GM21619 (cell line): ENCODE results near the gene SLC6A3.
"Not testable (repeated sequence)": the region's sequence is repeated elsewhere in the genome, so short reads cannot be mapped to it uniquely, and the experiment has no call there.

Experiments used
- ATAC-seq: cut with Tn5 transposase; IDR thresholded peaks from one replicate; pipeline ENCODE4 v1.9.1; 2021; ENCODE audit not compliant: unreplicated experiment

The SLC6A3 gene

GRCh38 chr5:1375871-1376810 is 69.1 kb downstream of the SLC6A3 start:
- no peak for ATAC-seq

DNA sequence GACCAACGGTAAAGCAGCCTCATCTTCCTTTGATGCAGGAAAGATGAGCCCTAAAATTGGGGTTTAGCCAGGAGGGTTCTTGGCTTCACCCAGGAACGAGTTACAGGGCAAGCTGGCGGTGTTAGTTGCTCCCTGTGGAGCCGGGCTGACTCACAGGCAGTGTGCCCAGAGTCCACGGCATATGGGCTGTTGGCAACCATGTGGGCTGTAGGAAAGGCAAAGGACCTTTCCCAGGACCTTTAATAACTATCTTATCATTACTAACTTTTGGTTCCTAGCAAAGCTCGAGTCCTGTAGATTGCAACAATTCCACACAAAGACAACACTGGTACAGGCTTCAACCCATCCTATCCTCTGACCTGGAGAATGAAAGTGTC is 70.6 kb downstream of the SLC6A3 start:
- no peak for ATAC-seq

DNA sequence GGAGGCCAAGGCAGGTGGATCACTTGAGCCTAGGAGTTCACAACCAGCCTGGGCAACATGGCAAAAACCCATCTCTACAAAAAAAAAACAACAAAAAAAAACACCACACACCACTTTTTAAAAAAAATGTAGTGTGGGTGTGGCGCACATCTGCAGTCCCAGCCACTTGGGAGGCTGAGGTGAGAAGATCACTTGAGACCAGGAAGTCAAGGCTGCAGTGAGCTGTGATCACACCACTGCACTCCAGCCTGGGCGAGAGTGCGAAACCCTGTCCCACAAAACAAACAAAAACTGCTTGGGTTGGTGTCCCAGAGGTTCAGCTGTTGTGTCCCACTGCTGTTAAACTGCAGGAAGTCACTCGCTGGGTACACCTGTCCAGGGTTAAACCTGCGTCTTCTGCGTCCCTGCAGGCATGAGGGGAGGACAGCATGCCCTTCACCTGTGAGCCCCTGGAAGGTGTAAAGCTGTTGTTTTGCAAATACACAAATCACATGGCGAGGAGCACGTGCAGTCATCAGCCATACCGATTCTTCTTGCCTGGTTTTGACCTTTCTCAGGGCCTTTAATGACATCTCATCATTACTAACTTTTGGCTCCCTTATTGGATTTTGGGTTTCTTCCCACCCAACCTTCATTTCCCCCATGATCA is 71.1 kb downstream of the SLC6A3 start:
- ATAC-seq, result no peak

GRCh38 chr5:1371972-1372342 is 73.3 kb downstream of the SLC6A3 start:
- ATAC-seq, result not testable (repeated sequence)

GRCh38 chr5:1371218-1371971 is 73.8 kb downstream of the SLC6A3 start:
- no peak for ATAC-seq

GRCh38 chr5:1370006-1370405 is 75.2 kb downstream of the SLC6A3 start:
- no peak for ATAC-seq

DNA sequence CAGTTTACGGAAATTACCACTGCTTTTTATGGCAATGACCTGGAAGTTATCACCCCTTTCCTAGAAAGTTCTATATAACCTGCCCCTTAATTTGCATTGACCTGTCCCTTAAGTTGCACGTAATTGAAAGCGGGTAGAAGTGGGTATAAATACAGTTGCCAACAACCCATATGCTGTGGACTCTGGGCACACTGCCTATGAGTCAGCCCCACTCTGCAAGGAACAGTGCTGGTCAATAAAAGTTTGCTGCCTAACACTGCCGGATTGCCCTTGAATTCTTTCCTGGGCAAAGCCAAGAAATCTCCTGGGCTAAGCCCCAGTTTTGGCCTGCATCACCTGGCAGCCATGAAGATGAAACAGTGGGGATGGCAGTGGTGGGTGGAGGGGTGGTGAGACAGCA is 76.5 kb downstream of the SLC6A3 start:
- no peak for ATAC-seq

- no peak for ATAC-seq
Measured at GRCh38 chr5:1368236-1368635, 77.0 kb downstream of the SLC6A3 start.

GRCh38 chr5:1367149-1367548 is 78.1 kb downstream of the SLC6A3 start:
- ATAC-seq, result no peak

- ATAC-seq, result no peak
Measured at GRCh38 chr5:1366514-1366913, 78.7 kb downstream of the SLC6A3 start.

DNA sequence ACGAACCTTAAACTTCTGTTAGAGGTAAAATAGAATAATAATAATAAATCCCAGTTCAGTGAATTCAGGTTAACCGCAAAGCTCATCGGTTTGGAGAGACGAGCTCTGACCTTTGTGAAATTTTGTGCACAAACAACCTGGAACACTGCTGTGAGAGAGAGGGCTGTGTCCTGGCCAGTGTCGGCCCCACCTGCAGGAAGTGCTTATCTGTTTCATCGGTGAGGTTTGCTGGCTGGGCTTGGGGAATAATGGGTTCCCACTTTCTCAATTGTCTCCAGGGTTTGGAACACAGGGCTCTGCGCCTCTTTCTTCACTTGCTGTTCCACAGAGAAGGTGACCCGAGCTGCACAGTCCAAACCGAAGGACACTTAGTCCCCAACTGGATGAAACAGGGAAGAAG is 81.0 kb downstream of the SLC6A3 start:
- ATAC-seq, result no peak

GRCh38 chr5:1363581-1363980 is 81.7 kb downstream of the SLC6A3 start:
- no peak for ATAC-seq

DNA sequence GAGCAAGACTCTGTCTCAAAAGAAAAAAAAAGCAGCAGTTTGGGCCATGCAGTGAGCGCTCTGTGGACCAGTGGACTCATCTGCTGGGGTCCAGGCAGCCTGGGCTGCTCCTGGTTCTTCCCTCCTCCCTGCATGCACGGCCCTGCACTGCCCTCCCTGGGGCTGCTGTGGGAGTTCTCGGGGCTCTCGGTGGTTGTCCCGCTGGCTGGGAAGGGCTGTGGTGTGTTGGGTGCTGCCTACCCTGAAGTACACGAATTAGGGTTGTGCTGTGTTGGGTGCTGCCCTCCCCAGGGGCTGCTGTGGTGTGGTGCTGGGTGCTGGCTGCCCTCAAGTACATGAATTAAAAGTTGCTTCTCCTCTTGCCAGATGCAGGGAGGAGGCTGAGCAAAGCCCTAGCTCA is 82.1 kb downstream of the SLC6A3 start:
- ATAC-seq, result no peak

DNA sequence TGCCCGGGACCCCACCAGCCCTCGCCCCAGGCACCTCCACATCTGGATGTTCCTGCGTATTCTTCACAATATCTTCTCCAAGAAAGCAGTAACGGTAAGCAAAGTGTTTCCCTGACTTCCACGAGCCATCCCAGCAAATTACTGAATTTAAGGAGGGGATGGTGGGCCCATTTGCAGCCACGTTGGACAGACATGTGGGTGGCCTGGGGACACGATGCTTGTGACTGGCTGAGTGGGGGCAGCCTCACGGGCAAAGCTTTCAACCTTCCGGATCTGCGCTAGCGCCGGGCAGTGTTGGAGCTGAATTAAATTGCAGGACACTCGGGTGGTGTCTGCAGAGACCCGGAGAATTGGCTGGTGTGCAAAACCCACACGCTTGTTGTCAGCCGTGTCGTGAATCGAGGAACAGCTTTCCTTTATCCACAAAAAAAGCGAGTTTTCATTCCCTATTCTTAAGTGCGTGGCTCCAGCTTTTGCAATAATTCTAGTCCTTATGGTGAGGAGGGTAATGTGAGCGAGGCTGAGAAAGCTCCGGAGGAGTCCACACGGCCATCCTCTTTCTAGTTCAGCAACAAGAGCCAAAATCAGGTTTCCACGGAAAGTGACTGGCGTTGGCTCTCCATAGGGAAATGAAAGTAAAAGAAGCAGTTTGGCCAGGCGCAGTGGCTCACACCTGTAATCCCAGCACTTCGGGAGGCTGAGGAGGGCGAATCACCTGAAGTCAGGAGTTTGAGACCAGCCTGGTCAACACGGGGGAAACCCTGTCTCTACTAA is 82.8 kb downstream of the SLC6A3 start:
- ATAC-seq, result no peak

DNA sequence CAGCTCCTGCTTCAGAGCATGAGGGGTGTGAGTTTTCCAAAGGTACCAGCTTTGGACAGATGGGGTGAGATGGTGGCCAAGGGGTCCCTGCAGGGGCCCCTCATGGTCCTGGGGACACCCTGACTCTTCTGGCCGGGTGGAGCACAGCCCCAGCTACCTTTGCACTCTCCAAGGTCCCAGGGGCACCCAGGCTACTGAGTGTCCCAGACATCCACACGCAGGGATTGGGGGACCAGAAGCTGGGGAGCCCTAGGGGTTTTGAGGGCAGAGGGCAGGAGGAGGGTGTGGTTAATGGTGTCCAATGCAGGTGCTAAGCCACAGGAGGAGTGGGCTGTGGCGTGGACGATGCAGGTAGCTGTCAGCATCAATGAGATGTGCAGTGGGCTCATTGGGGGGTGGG is 84.4 kb downstream of the SLC6A3 start:
- ATAC-seq, result no peak

DNA sequence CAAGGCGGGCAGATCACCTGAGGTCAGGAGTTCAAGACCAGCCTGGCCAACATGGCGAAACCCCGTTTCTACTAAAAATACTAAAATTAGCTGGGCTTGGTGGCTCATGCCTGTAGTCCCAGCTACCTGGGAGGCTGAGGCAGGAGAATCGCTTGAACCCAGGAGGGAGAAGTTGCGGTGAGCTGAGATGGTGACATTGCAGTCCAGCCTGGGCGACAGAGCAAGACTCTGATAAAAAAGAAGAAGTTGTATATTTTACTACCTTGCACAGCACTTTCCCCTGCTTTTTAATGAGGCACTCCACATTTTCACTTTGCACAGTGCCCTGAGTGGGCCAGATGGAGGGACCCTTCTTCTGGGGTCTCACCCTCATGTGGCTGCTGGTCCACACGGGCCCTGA is 84.9 kb downstream of the SLC6A3 start:
- not testable (repeated sequence) for ATAC-seq

DNA sequence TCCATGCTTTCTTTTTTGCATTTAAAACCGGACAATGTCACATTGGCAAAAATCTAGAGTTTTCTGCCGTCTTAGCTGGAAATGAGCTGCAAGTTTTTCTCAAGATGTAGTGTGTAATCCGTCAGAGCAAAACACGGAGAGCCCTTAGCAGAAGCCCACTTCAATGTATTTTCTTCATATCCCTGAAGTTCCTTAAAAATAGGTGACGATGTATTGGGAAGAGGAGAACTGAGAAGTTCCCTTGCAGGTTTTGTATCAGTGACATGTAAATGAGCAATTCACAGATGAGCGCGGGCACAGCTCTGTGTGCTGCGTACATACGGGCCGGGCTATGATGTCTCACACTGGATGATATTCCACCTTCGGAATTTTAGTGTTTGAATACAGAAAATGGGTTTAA is 85.5 kb downstream of the SLC6A3 start:
- ATAC-seq, result no peak

DNA sequence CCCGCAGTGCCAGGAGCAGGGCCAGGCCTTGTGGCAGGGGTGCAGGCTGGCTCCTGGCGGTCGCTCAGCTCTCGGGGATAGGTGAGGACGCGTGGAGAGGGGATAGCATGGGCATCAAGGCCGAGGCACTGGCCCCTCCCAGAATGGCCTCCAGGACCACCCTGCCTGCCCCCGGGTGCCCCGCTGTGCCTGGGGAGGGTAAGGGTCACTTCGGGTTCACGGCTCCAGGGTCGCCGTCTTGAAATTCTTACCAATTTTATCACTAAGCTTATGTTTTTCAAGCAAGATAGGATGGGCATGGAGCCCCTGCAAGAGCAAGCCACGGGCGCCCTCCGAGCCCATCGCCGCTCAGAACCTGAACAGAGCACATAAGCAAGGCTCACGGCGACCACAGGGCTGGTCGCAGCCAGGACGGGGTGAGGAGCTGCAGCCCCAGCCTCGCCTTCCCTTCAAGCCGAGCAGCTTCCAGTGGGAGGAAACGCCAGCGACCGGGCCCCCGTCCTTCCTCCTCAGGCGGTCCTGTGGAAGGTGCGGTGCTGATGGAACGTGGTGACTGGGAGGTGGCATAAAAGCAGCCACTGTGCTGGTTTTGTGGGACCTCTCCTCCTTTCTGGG is 86.1 kb downstream of the SLC6A3 start:
- no peak for ATAC-seq

DNA sequence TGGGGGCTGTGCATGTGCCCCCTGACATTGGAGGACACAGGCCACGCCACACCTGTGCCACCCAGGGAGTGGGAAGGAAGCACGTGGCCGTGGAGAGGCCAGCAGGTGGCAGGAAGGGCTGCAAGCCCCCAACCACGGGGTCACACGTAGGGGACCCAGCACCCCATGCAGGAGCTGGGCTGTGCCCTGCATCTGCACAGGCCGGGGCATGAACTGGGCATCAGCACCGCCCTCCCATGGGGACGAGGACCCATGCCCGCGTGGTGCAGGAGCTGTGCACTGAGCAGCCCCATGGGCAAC is 86.6 kb downstream of the SLC6A3 start:
- no peak for ATAC-seq

GRCh38 chr5:1357946-1358725 is 87.1 kb downstream of the SLC6A3 start:
- no peak for ATAC-seq
